Cardiac muscle cell (in vitro differentiated cells and primary cell): ENCODE results near the gene PRDX5. TPM values are rescaled to one million over a fixed set of nuclear protein-coding genes. Genes with fewer than 3 reads are reported as not detected.
"Not testable (repeated sequence)": the region's sequence is repeated elsewhere in the genome, so short reads cannot be mapped to it uniquely, and the experiment has no call there.

Experiments used
- DNase-seq, 2 donors: peaks; one replicate each; pipeline versions ENCODE4 v3.0.0 to v3.0.0-alpha.2; 2010 to 2017; ENCODE audit warnings: low read depth in 1 of 2, low spot score in 1 of 2
- H3K27ac ChIP-seq: fragments of 200-600 bp; sonication (generic); 2 replicates; pipeline ENCODE4 v1.5.1; 2016
- H3K27me3 ChIP-seq: fragments of 200-600 bp; sonication (generic); 2 replicates; pipeline ENCODE4 v1.6.0; 2016; ENCODE audit warnings: control low read depth
- H3K36me3 ChIP-seq: fragments of 200-600 bp; sonication (generic); 2 replicates; pipeline ENCODE4 v1.5.1; 2016; ENCODE audit warnings: control low read depth
- H3K4me1 ChIP-seq: fragments of 200-600 bp; sonication (generic); 2 replicates; pipeline ENCODE4 v1.8.1; 2017; ENCODE audit warnings: low read depth, mild to moderate bottlenecking, mixed run types
- H3K4me3 ChIP-seq: fragments of 200-600 bp; sonication (generic); 2 replicates; pipeline ENCODE4 v1.5.1; 2016; ENCODE audit warnings: mild to moderate bottlenecking
- H3K9me3 ChIP-seq: fragments of 200-600 bp; sonication (generic); 2 replicates; pipeline ENCODE4 v1.5.1; 2017; ENCODE audit warnings: low read depth, mild to moderate bottlenecking, control low read depth
- CTCF ChIP-seq: IDR thresholded peaks from 2 replicates; pipeline ENCODE4 v1.5.1; 2012; ENCODE audit warnings: low read depth, mild to moderate bottlenecking, low read length
- polyA plus RNA-seq: library from polyadenylated mRNA; unstranded; fragments of >200 nt; fragmentation: Nextera tagmentation; extraction: Ambion mirVana; gene quantifications from 2 replicates; pipeline ENCODE4 v1.2.1, GENCODE V29; 2016
- total RNA-seq: library from RNA; depleted of rRNA; stranded (reverse); fragments of >200 nt; gene quantifications from 2 replicates; pipeline ENCODE4 v1.2.3, GENCODE V29; 2016

The PRDX5 gene
- total and polyA plus RNA-seq, 2 experiments from 2014 or later, result 500 to 784 TPM

DNA sequence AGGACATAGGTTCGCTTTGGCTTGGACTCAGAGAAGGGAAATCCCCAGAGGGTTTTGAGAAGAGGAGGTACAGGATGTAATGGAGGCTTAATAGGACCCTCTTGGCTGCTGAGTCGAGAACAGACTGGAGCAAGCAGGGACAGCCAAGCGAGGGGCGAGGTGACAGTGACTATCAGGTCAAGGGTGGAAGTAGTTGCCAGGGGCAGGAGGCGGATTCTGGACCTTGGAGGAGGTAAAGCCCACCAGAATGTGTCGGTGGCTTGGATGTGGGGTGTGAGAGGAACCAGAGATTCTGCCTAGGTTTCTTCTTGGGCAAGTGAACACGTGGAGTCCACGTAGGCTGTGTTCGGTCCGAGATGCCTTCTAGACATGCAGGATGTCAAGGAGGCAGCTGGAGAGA lies 5.0 kb upstream of the PRDX5 start:
- no peak for DNase-seq
- no peak overlapping the region for H3K4me3 ChIP-seq
- H3K36me3 ChIP-seq, result peaks cover 5% of the 10 kb centered on the region
- no peaks in the 10 kb centered on the region for H3K4me1 ChIP-seq
- H3K27me3 ChIP-seq, result no peaks in the 10 kb centered on the region
- TF ChIP-seq CTCF, result no peak
- H3K27ac ChIP-seq, result no peak overlapping the region
- no peaks in the 10 kb centered on the region for H3K9me3 ChIP-seq

DNA sequence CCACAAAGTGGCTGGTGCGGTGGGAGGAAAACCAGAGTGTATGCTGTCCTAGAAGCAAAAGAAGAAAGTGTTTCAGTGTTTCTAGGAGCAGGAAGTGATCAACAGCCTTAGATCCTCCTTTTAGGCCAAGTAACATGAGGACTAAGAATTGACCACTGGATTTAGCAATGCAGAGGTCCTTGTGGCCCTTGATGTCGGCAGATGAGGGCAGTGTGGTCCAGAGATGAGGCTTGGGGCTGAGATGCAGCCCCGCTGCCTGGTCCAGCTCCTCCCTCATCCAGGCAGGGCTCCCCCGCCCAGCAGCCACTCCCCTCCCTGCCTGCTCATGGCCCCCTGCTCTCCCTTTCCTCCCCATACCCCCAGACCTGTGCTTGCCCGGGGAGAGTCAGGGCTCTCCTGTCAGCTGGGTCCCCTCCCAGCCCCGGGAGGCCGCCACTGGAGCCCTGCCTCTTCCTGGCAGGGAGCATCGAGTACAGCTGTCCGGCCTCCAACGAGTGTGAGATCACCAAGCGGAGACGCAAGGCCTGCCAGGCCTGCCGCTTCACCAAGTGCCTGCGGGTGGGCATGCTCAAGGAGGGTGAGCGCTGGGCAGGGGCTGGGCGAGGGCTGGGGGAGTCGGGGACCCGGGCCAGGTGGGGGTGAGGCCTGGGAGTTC lies 4.3 kb upstream of the PRDX5 start:
- Histone ChIP-seq H3K4me3 (no peak overlapping the region), H3K36me3 (peaks cover 5% of the 10 kb centered on the region), H3K27ac (no peak overlapping the region), H3K4me1 (no peaks in the 10 kb centered on the region), H3K27me3 (no peaks in the 10 kb centered on the region), H3K9me3 (no peaks in the 10 kb centered on the region)
- TF ChIP-seq CTCF, result no peak
- DNase-seq, result peak in 1 of 2 donors; percentile 42

GRCh38 chr11:64314146-64314804 lies 3.6 kb upstream of the PRDX5 start:
- H3K9me3 ChIP-seq, result no peaks in the 10 kb centered on the region
- peak; percentile 19 for TF ChIP-seq CTCF
- no peak for DNase-seq
- H3K4me1 ChIP-seq, result peaks cover 5% of the 10 kb centered on the region
- H3K27ac ChIP-seq, result no peak overlapping the region
- H3K36me3 ChIP-seq, result peaks cover 5% of the 10 kb centered on the region
- H3K4me3 ChIP-seq, result no peak overlapping the region
- no peaks in the 10 kb centered on the region for H3K27me3 ChIP-seq

DNA sequence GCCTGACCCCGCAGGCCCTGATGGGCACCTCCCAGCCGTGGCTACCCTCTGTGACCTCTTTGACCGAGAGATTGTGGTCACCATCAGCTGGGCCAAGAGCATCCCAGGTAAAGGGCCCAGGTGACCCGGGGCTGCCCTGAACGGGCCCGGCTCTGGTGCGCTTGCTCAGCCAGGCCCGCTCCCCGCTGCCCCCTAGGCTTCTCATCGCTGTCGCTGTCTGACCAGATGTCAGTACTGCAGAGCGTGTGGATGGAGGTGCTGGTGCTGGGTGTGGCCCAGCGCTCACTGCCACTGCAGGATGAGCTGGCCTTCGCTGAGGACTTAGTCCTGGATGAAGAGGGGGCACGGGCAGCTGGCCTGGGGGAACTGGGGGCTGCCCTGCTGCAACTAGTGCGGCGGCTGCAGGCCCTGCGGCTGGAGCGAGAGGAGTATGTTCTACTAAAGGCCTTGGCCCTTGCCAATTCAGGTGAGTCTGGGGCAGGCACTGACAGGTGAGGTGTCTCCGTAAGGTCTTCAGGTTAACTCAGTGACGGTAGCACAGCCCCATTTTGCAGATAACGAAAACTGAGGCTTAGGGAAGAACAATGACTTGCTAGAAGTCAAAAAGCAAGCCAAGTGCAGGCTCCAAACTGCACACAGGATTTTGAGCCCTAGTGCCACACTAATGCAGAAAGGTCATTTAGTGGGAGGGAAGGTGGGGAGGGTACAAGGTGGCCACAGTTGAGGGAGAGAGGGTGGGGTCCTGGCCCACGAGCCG lies 2.9 kb upstream of the PRDX5 start:
- DNase-seq, result no peak
- Histone ChIP-seq H3K36me3 (peaks cover 5% of the 10 kb centered on the region), H3K27ac (no peak overlapping the region), H3K4me3 (no peak overlapping the region), H3K27me3 (no peaks in the 10 kb centered on the region), H3K4me1 (peaks cover 6% of the 10 kb centered on the region), H3K9me3 (no peaks in the 10 kb centered on the region)
- TF ChIP-seq CTCF, result no peak

- peak overlapping the region; percentile 95 for H3K27ac ChIP-seq
Measured at GRCh38 chr11:64315667-64316526, 2.0 kb upstream of the PRDX5 start.

More at GRCh38 chr11:64315667-64316526, 2.0 kb upstream of the PRDX5 start:
- peak overlapping the region; percentile 60 for H3K4me3 ChIP-seq
- not testable (repeated sequence) for H3K9me3 ChIP-seq, H3K36me3 ChIP-seq, H3K27me3 ChIP-seq, H3K4me1 ChIP-seq, DNase-seq
